ENCODE data around the gene ANKS1A.
"Not testable (repeated sequence)": the region's sequence is repeated elsewhere in the genome, so short reads cannot be mapped to it uniquely, and the experiment has no call there.

- TF ChIP-seq CTCF (IDR thresholded peaks at IDR 0.05; ENCODE audit: low read length); EZH2phosphoT487 (IDR thresholded peaks at IDR 0.05; ENCODE audit: low read length); EZH2 (optimal IDR thresholded peaks at IDR 0.05; ENCODE audit: low read depth, low read length): not testable (repeated sequence)
These were observed 40.0 kb upstream of the ANKS1A start for GRCh38 chr6:34849066-34849465.

Data from MM.1S (cell line).